NCI-H1694 treated with DMSO at 0.1 percent for 48 hours (cell line): ENCODE data around the gene OR2F2.

Experiments used
- DNase-seq: peaks from one replicate; lab custom pipeline; 2025; lab: John Stamatoyannopoulos, UW

OR2F2 gene

GRCh38 chr7:143914938-143915652 is 19.9 kb upstream of the OR2F2 start:
- no peak for DNase-seq

DNA sequence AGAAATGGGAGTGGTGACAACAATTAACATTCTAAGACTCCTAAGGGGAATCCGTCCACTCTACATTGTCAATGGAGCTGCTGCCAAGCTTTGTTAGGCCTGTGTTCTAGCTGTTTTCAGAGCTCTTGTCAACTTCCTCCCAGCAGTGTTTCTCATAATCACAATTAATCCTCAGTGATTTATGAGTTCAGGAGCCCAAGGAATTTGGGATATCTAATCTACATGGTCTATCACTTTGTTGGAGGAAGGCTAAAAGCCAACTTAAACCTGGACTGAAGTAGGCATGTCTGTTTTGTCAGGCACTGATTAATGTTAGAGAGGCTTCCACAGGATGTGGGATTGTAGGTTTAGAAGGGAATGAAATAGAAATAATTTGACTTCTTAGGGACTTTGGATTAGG is 10.2 kb upstream of the OR2F2 start:
- DNase-seq: no peak

- no peak for DNase-seq
Observed at GRCh38 chr7:143929224-143929920, 5.7 kb upstream of the OR2F2 start.

DNA sequence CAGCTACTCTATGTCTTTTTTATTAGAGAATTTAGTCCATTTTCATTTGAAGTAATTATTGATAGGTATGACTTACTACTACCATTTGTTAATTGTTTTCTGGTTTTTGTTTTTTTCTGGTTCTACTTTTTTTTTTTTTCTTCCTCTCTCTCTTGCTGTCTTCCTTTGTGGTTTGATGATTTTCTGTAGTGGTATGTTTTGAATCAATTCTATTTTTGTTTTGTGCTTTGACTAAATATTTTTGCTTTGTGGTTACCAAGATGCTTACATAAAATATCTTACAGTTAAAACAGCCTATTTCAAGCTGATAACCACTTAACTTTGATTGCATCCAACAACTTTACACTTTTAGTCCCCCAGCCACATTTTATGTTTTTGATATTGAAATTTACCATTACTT is 3.3 kb upstream of the OR2F2 start:
- DNase-seq: no peak

GRCh38 chr7:143936087-143937009 is 1.3 kb downstream of the OR2F2 start:
- no peak for DNase-seq

- DNase-seq: no peak
Observed at GRCh38 chr7:143938379-143939243, 3.6 kb downstream of the OR2F2 start.

DNA sequence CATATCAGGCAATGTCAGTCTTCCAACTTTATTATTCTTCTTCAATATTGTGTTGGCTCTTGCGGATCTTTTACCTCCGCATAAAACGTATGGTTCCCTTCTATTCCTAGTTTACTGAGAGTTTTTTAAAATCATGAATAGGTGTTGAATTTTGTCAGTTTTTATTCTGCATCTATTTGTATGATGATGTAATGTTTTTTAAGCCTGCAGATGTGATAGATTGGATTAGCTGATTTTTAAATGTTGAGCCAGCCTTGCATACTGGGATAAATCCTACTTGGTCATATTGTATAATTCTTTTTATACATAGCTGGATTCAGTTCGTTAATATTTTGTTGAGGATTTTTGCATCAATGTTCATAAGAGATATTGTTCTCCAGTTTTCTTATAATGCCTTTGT is 10.4 kb downstream of the OR2F2 start:
- DNase-seq: no peak

DNA sequence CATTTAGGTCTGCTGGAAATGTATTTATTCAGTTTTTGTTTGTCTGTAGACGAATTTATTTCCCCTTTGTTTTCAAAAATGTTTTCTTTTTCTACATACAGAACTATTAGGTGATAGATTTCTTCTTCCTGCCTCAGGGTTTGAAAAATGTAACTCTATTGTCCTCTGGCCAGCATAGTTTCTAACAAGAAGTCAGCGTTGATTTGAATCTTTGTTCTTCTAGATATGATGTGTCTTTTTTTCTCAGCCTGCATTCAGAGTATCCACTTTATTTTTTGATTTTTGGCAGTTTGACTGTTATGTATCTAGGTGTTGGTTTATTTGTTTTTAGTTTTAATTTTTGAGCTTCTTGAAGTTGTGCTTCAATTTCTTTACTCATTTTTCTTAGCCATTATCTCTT is 12.1 kb downstream of the OR2F2 start:
- no peak for DNase-seq

GRCh38 chr7:143948733-143949132 is 13.7 kb downstream of the OR2F2 start:
- no peak for DNase-seq

- no peak for DNase-seq
Observed at GRCh38 chr7:143953421-143953820, 18.4 kb downstream of the OR2F2 start.

DNA sequence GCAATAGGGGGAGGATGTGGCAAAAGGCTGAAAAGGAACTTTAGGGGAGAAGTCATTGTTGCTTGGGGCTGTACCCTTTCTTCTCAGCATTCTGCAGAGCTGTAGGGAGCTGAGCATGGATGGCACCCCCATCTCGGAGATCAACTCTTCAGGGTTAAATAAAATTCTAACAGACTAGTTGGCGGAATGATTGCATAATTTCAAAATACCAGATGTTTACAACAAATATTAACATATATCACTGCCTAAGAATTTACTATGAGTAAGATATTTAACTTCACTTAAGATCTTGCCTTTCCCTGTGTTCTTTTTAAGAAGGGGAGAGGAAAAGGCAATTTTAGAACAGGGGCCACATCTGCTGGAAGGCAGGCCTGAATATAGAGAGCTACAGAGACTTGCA is 19.1 kb downstream of the OR2F2 start:
- no peak for DNase-seq

DNA sequence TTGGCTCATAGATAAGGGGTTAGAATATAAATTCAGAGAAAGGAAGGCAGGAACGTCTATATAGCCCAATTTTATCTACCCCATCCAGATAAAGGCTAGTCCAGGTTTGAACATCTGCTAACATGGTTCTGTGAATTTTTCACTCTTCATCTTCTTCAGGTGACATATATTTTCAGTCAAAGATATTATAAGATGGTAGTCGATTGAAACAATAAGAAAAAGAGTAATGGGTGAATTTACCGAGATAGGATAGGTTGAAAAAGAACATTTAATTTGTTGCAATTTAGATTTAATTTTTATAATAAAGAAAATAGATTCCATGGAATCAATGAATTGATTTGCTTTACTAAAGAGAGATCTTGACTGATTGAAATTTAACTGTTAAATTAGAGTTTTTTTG is 19.5 kb downstream of the OR2F2 start, which contains the start of gene OR2F1:
OR2F1 (plus strand) TSS at position 301 of the 400 bp plus-strand sequence. CDS start 5,127 bp downstream, outside the sequence.
- no peak for DNase-seq

DNA sequence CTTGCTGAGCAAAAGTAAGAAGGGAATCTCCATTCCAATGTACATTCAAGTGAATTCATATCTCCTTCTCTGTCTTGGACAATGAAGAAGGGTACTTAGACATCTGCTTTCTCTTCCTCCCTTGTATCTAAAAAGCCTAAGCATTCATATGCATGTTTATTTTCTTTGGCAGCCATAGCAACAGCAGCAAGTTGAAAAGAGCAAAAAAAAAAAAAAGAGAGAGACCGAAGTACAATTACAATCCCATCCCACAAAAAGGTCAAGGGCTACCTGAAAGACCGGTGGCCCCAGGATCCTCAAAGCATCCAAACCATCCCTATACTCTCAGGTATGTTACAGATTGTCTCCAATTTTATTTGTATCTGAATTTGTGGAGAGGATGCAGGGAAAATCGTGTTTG is 23.7 kb downstream of the OR2F2 start:
- no peak for DNase-seq

DNA sequence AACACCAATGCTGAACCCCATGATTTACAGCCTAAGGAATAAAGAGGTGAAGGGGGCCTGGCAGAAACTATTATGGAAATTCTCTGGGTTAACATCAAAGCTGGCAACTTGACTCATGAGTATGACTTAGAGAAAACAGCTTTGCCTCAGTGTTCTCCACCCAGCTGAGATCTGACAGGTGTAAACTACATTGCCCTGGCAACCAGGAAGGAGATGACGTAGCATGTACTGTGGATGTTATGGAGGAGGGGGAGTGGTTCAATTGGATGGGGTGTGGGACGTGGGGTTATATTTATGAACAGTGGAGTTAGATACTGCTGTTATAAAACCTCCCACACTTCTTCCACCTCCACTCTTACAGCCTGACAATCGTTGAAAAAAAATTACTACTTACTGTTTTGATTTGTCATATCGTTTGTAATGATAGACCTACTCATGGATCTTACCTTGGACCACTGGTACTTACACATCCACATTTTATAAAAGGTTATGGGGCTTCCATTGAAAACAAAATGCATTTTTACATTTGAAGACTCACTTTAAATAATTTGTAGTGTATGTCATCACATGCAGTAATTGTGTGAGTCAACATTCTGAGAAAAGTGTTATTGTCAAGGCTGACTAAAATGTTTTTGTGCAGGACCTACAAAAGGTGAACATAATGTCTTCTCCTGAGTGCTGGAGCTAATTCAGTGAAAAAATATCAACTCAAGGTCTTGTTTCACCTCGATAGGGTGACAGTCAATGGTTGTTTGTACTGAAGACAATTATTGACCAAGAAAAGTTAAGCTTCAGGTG is 26.0 kb downstream of the OR2F2 start:
- no peak for DNase-seq

DNA sequence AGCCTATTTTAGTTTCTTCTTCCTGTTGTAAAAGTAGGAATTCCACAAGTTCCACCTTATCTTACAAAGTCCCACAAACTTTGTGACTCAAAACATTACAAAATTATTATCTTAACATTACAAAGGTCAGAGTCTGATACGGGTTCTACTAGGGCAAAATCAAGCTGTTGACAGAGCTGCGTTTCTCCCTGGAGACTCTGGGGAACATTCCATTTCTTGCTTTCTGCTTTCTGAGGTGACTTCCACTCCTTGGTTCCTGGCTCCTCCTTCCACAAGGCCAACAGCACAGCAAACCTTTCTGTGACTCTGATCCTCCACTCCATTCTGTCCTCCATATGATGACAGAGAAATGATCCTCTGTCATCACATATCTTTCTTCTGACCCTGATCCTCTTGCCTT is 30.2 kb downstream of the OR2F2 start:
- DNase-seq: no peak

GRCh38 chr7:143967398-143967797 is 32.4 kb downstream of the OR2F2 start:
- no peak for DNase-seq

- no peak for DNase-seq
Observed at GRCh38 chr7:143973870-143974416, 38.9 kb downstream of the OR2F2 start.

DNA sequence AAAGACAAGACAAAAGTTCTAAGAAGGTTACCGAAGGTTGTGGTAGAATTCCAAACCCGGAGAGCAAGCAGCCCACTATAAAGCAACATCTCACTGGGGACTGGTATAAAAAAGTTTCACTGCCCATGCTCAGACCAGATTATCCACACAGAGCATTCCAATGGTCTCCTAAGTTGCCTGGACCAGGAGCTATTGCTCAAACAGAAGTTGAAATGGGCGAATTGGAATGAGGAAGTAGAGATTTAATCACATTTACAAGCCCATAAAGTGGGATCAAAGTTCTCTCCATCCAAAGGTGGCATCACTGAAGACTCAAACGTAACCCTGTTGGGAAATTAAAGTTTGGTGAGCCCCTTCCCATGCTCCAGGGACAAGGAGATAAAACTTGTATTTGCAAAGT is 39.4 kb downstream of the OR2F2 start:
- DNase-seq: no peak

DNA sequence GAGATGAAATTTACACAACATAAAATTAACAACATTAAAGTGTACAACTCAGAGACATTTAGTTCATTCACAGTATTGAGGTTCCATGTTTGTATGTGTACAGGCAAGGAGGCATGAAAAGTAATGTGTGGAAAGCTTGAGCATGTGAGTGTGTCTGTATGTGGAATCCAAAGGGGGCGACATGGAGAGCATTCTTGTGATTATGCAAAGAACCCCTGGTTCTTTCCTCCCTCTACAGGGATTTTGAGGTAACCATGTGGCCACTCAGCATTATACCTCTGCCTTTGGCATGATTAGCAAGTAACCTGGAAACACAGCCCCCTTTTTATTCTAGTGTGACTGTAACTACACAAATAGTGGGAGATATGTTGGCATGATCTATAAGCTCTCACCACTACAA is 40.6 kb downstream of the OR2F2 start:
- DNase-seq: no peak

- no peak for DNase-seq
Observed at GRCh38 chr7:143978585-143978984, 43.6 kb downstream of the OR2F2 start.

- DNase-seq: no peak
Observed at GRCh38 chr7:143979359-143979758, 44.3 kb downstream of the OR2F2 start.
